SK-N-SH (cell line): ENCODE data around the gene TDRD1. TPM values are rescaled to one million over a fixed set of nuclear protein-coding genes. Genes with fewer than 3 reads are reported as not detected.

Experiments
- CTCF ChIA-PET: fragments of 300-600, 350-600 bp; formaldehyde crosslinking; extraction: SDS; loops from one replicate; lab custom pipeline; 2021; lab: Yijun Ruan, JAX
- POLR2A ChIA-PET: fragments of 350-600 bp; sonication (Branson Sonifier 250); formaldehyde crosslinking; extraction: SDS; loops from one replicate; lab custom pipeline; 2020; ENCODE audit warnings: antibody characterized with exemption, inconsistent platforms; lab: Yijun Ruan, JAX
- DNase-seq: peaks from one replicate; pipeline ENCODE4 v3.0.0; 2012
- H2AFZ ChIP-seq: fragments of 200-600 bp; sonication (generic); 2 replicates; pipeline ENCODE4 v1.8.1; 2016; ENCODE audit warnings: antibody characterized with exemption, mild to moderate bottlenecking, low read depth
- H3F3A ChIP-seq: fragments of 200-600 bp; sonication (generic); replicated peaks from 2 replicates; pipeline ENCODE3; 2016; ENCODE audit warnings: antibody characterized with exemption, mild to moderate bottlenecking; ENCODE audit not compliant: insufficient read depth
- H3K27ac ChIP-seq, 2 experiments: fragments of 200-500 bp in 1 of 2; fragments of 200-600 bp in 1 of 2; sonication (Bioruptor generic) in 1 of 2; sonication (generic), shearing (Covaris generic) in 1 of 2; 2 replicates each; pipeline versions ENCODE4 v1.5.1 to v1.6.1; 2014 to 2016; ENCODE audit warnings: low read depth in 2 of 2, inconsistent platforms in 1 of 2, low read length in 1 of 2, mild to moderate bottlenecking in 1 of 2, mixed read lengths in 1 of 2
- H3K27me3 ChIP-seq: fragments of 200-600 bp; sonication (generic), shearing (Covaris generic); 2 replicates; pipeline ENCODE4 v1.6.1; 2016; ENCODE audit warnings: mixed run types; ENCODE audit not compliant: insufficient read depth
- H3K36me3 ChIP-seq, 2 experiments: fragments of 200-500 bp in 1 of 2; fragments of 200-600 bp in 1 of 2; sonication (Bioruptor generic) in 1 of 2; sonication (generic) in 1 of 2; replicated peaks in 1 of 2; 2 replicates each; pipeline versions ENCODE3 to v1.5.1; 2014 to 2016; ENCODE audit warnings: low read length in 1 of 2, mild to moderate bottlenecking in 1 of 2; ENCODE audit not compliant: insufficient read depth in 2 of 2, control insufficient read depth in 1 of 2
- H3K4me1 ChIP-seq, 2 experiments: fragments of 200-500 bp in 1 of 2; fragments of 200-600 bp in 1 of 2; sonication (Bioruptor generic) in 1 of 2; sonication (generic), shearing (Covaris generic) in 1 of 2; 2 replicates each; pipeline versions ENCODE4 v1.5.1 to v1.6.1; 2014 to 2016; ENCODE audit warnings: low read depth in 1 of 2, low read length in 1 of 2, mixed run types in 1 of 2; ENCODE audit not compliant: insufficient read depth in 2 of 2, control insufficient read depth in 1 of 2
- H3K4me2 ChIP-seq: fragments of 200-600 bp; sonication (generic), shearing (Covaris generic); 2 replicates; pipeline ENCODE4 v1.6.1; 2017; ENCODE audit warnings: mixed run types
- H3K4me3 ChIP-seq, 2 experiments: fragments of 200-500 bp in 1 of 2; fragments of 200-600 bp in 1 of 2; sonication (Bioruptor generic) in 1 of 2; sonication (generic), shearing (Covaris generic) in 1 of 2; 2 replicates each; pipeline versions ENCODE4 v1.5.1 to v1.8.1; 2014 to 2016; ENCODE audit warnings: low read depth in 2 of 2, inconsistent platforms in 1 of 2, low read length in 1 of 2, mild to moderate bottlenecking in 1 of 2, mixed read lengths in 1 of 2, moderate library complexity in 1 of 2
- H3K79me2 ChIP-seq: fragments of 200-600 bp; sonication (generic); 2 replicates; pipeline ENCODE4 v1.8.1; 2017; ENCODE audit warnings: mild to moderate bottlenecking; ENCODE audit not compliant: insufficient read depth
- H3K9ac ChIP-seq: fragments of 200-600 bp; sonication (generic); 2 replicates; pipeline ENCODE4 v1.6.1; 2017; ENCODE audit warnings: mixed run types
- H3K9me2 ChIP-seq: fragments of 200-600 bp; sonication (generic); 2 replicates; pipeline ENCODE4 v1.6.1; 2017; ENCODE audit warnings: mixed run types
- H3K9me3 ChIP-seq: fragments of 200-600 bp; sonication (generic); 2 replicates; pipeline ENCODE4 v1.6.1; 2017; ENCODE audit warnings: mixed run types, mild to moderate bottlenecking, moderate library complexity
- H4K20me1 ChIP-seq: fragments of 200-600 bp; sonication (generic); 2 replicates; pipeline ENCODE4 v1.6.1; 2017; ENCODE audit warnings: mild to moderate bottlenecking, mixed run types; ENCODE audit not compliant: insufficient read depth
- ELF1 ChIP-seq: IDR thresholded peaks from 2 replicates; pipeline ENCODE4 v1.4.0; 2012
- EP300 ChIP-seq, 2 experiments: IDR thresholded peaks; 2 replicates each; pipeline versions ENCODE4 v1.4.0 to v1.6.1; 2012; ENCODE audit warnings: borderline replicate concordance in 1 of 2, low read depth in 1 of 2, low read length in 1 of 2
- FOSL2 ChIP-seq: IDR thresholded peaks from 2 replicates; pipeline ENCODE4 v1.4.0; 2012; ENCODE audit warnings: low read depth, mild to moderate bottlenecking, moderate library complexity, borderline replicate concordance
- FOXJ3 ChIP-seq: sonication (generic); formaldehyde crosslinking; IDR thresholded peaks from 2 replicates; pipeline ENCODE4 v1.5.1; 2020; ENCODE audit warnings: mild to moderate bottlenecking, missing genetic modification reagents
- GABPA ChIP-seq: IDR thresholded peaks from 2 replicates; pipeline ENCODE4 v1.4.0; 2012; ENCODE audit warnings: low read depth, mild to moderate bottlenecking
- JUND ChIP-seq: IDR thresholded peaks from 2 replicates; pipeline ENCODE4 v1.4.0; 2012
- MXI1 ChIP-seq: IDR thresholded peaks from 2 replicates; pipeline ENCODE4 v1.6.1; 2012; ENCODE audit warnings: mild to moderate bottlenecking, low read depth, low read length, improper control_type of control experiment
- NFIC ChIP-seq: IDR thresholded peaks from 2 replicates; pipeline ENCODE4 v1.4.0; 2012; ENCODE audit warnings: borderline replicate concordance
- NRF1 ChIP-seq: IDR thresholded peaks from 2 replicates; pipeline ENCODE4 v1.6.1; 2012; ENCODE audit warnings: low read depth, mild to moderate bottlenecking, low read length
- RCOR1 ChIP-seq: fragments of 150-350 bp; IDR thresholded peaks from 2 replicates; pipeline ENCODE4 v1.6.1; 2017; ENCODE audit warnings: antibody characterized with exemption, low read length
- SIN3A ChIP-seq: IDR thresholded peaks from 2 replicates; pipeline ENCODE4 v1.6.1; 2012; ENCODE audit warnings: low read depth, mild to moderate bottlenecking, low read length, moderate library complexity, borderline replicate concordance
- SMC3 ChIP-seq: IDR thresholded peaks from 2 replicates; pipeline ENCODE4 v1.6.1; 2012; ENCODE audit warnings: low read depth, low read length, improper control_type of control experiment
- TAF1 ChIP-seq: IDR thresholded peaks from 2 replicates; pipeline ENCODE4 v1.6.1; 2012; ENCODE audit warnings: low read depth, mild to moderate bottlenecking, low read length, moderate library complexity, borderline replicate concordance
- TCF12 ChIP-seq: IDR thresholded peaks from 2 replicates; pipeline ENCODE4 v1.4.0; 2012
- TEAD4 ChIP-seq: IDR thresholded peaks from 2 replicates; pipeline ENCODE4 v1.4.0; 2012; ENCODE audit warnings: mild to moderate bottlenecking, borderline replicate concordance; ENCODE audit not compliant: insufficient read depth
- YY1 ChIP-seq: IDR thresholded peaks from 2 replicates; pipeline ENCODE4 v1.4.0; 2012; ENCODE audit warnings: low read depth, mild to moderate bottlenecking
- WGBS: methylation state at CpG from one replicate; pipeline ENCODE4 v1.1.6; 2017; ENCODE audit warnings: low lambda C conversion rate; 5-methylcytosine and 5-hydroxymethylcytosine counted together
- polyA plus RNA-seq, 3 experiments: library from polyadenylated mRNA; depleted of rRNA; stranded (reverse); fragments of >200 nt; gene quantifications; 2 replicates each; pipeline ENCODE4 v1.2.3, GENCODE V29; 2012
- TF ChIP-seq, protein P1 (sequence below): IDR thresholded peaks from 2 replicates; pipeline ENCODE4 v1.4.0; 2012; ENCODE audit warnings: low read depth
- TF ChIP-seq, protein P2 (sequence below): fragments of 200-600 bp; sonication (generic); IDR thresholded peaks from 2 replicates; pipeline ENCODE4 v1.6.1; 2017; ENCODE audit warnings: antibody characterized with exemption, mild to moderate bottlenecking, moderate library complexity
- TF ChIP-seq, protein P3 (sequence below): IDR thresholded peaks from 2 replicates; pipeline ENCODE4; 2012
- TF ChIP-seq, protein P4 (sequence below): IDR thresholded peaks from 2 replicates; pipeline ENCODE4 v1.4.0; 2012; ENCODE audit warnings: low read depth, borderline replicate concordance

The TDRD1 gene
- polyA plus RNA-seq, 1 of the 3 experiments (the other 2 are of a cell fraction) = not detected

DNA sequence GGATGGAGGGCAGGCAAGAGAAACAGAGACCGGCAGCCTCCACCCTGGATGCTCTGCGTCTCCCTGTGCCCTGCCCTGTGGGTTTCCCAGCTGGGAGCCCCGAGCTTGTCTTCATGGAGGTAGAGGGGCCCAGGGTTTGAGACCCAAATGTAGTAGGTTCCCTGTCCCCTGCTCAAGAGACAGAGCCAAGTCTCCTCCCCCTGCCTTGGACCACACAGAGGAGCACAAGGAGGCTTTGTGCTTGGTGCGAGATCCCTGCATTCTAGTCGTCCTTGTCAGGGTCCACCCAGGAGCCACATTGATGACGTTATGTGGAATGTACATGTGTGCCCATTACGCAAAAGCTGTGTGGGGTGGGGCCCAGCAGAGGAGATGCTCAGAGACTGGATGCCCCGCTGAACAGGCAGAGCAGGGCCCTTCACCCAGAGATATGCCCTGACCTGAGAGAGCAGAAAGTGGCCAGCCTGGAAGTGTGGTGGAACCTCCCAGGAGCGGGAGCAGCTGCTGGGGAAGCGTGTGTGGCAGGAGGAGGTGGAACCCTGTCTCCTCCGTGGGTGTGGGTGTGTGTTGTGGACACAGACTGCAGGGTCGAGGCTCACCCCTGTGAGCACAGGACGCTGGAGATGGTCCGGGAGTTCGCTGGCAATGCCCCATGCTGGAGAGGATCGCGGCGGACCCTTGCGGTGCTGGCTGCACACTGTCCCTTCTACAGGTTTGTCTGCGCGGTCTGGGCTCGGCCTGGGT lies 99.2 kb downstream of the TDRD1 start:
- POLR2A ChIA-PET = no interaction called here
- CTCF ChIA-PET = interaction anchor here (1.0 to 1.9 kb wide), 2 partner anchors 25 to 193 kb away, joined by 3 to 11 read pairs; no protein-coding TSS in a partner anchor
- DNase-seq = no peak
- Histone ChIP-seq H3K36me3 (no peaks in the 10 kb centered on the region), H3K27ac (no peak overlapping the region), H4K20me1 (no peaks in the 10 kb centered on the region), H3K27me3 (no peaks in the 10 kb centered on the region; the same call in 1 of the 2 replicates), H3K79me2 (no peaks in the 10 kb centered on the region), H3K9me3 (no peaks in the 10 kb centered on the region), H3K4me3 (no peak overlapping the region), H3K9ac (no peak overlapping the region), H3K9me2 (no peaks in the 10 kb centered on the region), H3K4me1 (no peaks in the 10 kb centered on the region; a peak in 1 of 4 replicates), H2AFZ (no peak overlapping the region), H3K4me2 (no peak overlapping the region), H3F3A (no peaks in the 10 kb centered on the region)
- TF ChIP-seq, protein P1, sequence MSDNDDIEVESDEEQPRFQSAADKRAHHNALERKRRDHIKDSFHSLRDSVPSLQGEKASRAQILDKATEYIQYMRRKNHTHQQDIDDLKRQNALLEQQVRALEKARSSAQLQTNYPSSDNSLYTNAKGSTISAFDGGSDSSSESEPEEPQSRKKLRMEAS = no peak
- TF ChIP-seq TEAD4 = no peak
- TF ChIP-seq JUND = no peak
- no peak for TF ChIP-seq TAF1
- TF ChIP-seq MXI1 = no peak
- TF ChIP-seq EP300 (IDR thresholded peaks at IDR 0.05; ENCODE audit: borderline replicate concordance in 1 of 2, low read depth in 1 of 2, low read length in 1 of 2) = no peak
- TF ChIP-seq FOXJ3 (CRISPR knock-in tag) = no peak
- no peak for TF ChIP-seq TCF12
- no peak for TF ChIP-seq NFIC
- TF ChIP-seq, protein P2, sequence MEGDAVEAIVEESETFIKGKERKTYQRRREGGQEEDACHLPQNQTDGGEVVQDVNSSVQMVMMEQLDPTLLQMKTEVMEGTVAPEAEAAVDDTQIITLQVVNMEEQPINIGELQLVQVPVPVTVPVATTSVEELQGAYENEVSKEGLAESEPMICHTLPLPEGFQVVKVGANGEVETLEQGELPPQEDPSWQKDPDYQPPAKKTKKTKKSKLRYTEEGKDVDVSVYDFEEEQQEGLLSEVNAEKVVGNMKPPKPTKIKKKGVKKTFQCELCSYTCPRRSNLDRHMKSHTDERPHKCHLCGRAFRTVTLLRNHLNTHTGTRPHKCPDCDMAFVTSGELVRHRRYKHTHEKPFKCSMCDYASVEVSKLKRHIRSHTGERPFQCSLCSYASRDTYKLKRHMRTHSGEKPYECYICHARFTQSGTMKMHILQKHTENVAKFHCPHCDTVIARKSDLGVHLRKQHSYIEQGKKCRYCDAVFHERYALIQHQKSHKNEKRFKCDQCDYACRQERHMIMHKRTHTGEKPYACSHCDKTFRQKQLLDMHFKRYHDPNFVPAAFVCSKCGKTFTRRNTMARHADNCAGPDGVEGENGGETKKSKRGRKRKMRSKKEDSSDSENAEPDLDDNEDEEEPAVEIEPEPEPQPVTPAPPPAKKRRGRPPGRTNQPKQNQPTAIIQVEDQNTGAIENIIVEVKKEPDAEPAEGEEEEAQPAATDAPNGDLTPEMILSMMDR = no peak
- TF ChIP-seq NRF1 = no peak
- no peak for TF ChIP-seq GABPA
- no peak for TF ChIP-seq YY1
- no peak for TF ChIP-seq FOSL2
- no peak for TF ChIP-seq SMC3
- TF ChIP-seq RCOR1 = no peak
- TF ChIP-seq, protein P3, sequence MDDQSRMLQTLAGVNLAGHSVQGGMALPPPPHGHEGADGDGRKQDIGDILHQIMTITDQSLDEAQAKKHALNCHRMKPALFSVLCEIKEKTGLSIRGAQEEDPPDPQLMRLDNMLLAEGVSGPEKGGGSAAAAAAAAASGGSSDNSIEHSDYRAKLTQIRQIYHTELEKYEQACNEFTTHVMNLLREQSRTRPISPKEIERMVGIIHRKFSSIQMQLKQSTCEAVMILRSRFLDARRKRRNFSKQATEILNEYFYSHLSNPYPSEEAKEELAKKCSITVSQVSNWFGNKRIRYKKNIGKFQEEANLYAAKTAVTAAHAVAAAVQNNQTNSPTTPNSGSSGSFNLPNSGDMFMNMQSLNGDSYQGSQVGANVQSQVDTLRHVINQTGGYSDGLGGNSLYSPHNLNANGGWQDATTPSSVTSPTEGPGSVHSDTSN = no peak
- TF ChIP-seq ELF1 = no peak
- TF ChIP-seq SIN3A = no peak
- TF ChIP-seq, protein P4, sequence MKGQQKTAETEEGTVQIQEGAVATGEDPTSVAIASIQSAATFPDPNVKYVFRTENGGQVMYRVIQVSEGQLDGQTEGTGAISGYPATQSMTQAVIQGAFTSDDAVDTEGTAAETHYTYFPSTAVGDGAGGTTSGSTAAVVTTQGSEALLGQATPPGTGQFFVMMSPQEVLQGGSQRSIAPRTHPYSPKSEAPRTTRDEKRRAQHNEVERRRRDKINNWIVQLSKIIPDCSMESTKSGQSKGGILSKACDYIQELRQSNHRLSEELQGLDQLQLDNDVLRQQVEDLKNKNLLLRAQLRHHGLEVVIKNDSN = no peak
- WGBS = 70% methylated on average over 15 of the region's 22 CpGs
